ENCODE data around the gene ANO9.

GRCh38 chr11:452203-452744 is 10.5 kb upstream of the ANO9 start:
- TF ChIP-seq EP300 (IDR thresholded peaks at IDR 0.05) = no peak
- no peak for TF ChIP-seq CTCF (IDR thresholded peaks at IDR 0.05)
- no peak for TF ChIP-seq POLR2AphosphoS5 (IDR thresholded peaks at IDR 0.05)

Measured in stomach (tissue), 4 donors.